Jurkat, Clone E6-1 (cell line): ENCODE data around the gene SNX5.

ENCODE experiments used
- DNase-seq: peaks from one replicate; pipeline ENCODE4 v3.0.0-alpha.2; 2011; ENCODE audit warnings: low read depth, low spot score
- H3K4me3 ChIP-seq: 2 replicates; pipeline ENCODE4 v1.5.1; 2011; ENCODE audit warnings: mild to moderate bottlenecking, low read length, control low read depth, moderate library complexity

SNX5 gene

DNA sequence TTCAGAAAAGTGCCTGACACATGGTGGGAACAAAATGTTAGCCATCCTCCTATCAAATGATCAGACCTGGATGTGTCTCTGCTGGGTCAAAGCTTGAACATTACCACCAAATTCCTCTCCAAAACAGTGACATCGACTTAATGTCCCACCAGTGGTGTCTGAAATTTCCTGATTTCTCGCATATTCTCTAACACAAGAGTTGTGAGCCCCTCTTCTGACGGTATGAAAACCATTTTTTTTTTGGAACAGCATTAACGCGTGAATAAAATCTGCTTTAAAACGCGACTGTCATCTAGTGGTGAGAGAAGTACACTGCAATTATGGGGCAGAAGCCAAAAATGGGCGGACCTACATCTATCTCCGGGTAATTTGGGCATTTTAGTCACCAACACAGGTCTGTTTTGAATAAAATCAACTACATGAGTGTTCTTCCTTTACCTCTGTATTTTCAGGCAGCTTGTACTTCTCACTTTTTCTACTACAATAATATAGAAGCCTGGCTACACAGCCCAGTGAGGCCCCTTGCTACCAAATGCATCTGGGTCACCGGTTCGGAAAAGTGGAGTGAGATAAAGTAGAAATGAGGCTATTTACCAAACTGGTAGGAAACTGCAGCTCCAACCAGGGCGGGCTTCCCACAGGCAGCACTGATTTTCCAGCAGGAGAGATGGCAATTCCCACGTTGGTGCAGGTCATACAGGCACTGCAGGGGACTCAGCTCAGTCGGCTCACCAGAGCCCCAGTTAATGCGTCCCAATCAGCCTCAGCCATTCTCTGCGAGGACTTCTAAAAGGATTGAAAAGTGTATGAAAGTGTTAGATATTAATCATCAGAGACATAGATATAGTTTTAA is 27.6 kb upstream of the SNX5 start:
- no peak overlapping the region for H3K4me3 ChIP-seq
- peak; percentile 63 for DNase-seq

DNA sequence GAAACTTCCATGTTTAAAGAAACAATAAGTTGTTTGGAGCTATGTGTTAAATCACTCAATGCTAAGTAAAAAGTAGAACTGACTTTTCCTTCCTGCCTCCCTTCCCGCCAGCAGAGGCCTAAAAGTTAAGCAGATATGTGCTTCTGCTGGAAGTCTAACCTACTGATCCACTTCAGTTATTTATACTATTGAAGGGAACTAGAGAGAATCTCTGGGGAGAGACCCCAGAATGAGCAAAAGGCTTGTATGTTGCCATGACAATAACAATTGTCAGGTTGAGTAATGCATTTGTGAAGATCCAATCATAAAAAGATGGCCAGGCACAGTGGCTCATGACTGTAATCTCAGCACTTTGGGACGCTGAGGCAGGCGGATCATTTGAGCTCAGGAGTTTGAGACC is 25.0 kb upstream of the SNX5 start:
- DNase-seq, result no peak
- H3K4me3 ChIP-seq, result no peak overlapping the region

DNA sequence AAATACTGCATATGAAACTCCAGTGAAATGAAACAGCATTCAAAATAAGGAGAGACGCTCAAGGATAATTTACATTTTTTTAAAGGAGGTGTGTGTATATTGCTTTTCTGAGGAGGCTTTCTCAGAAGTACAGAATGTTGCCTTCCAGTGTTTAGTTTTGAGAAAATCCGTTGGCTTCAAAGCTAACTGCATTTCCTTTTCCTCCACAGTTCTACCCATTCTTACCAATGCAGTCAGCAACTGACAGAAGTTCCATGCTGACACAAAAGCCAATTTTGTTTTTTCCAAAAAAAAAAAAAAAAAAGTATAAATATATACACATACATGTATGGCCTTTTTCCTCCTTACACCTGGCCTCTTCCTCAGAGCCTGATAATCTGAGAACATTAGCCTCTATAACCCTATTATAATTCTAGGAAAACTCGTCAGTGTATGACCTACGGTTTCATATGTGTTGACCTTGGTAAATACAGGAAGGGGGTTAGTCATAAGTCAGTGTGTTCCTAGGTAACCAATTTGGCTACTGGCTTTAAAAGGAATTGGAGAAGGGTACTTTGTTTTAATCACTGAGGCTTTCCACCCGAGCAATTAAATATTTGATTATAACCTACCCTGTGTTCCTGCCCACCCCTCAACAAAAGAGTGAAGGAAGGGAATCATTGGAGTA is 24.4 kb upstream of the SNX5 start:
- no peak overlapping the region for H3K4me3 ChIP-seq
- DNase-seq, result peak; percentile 59

DNA sequence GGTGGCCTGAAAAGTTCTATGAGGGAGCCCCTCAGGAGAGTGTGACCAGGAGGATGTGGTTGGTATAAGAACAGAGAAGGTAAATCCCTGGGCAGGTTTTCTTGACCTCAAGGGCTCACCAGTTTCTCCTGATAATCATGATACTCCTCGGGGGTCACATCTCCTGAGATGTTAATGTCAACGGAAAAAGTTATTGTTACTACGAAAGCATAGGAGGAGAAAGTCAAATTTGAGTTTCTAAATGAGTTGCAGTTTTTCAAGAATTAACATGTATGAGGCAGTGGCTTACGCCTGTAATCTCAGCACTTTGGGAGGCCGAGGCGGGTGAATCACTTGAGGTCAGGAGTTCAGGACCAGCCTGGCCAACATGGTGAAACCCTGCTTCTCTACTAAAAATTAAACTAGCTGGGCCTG is 23.6 kb upstream of the SNX5 start:
- H3K4me3 ChIP-seq, result no peak overlapping the region
- no peak for DNase-seq

DNA sequence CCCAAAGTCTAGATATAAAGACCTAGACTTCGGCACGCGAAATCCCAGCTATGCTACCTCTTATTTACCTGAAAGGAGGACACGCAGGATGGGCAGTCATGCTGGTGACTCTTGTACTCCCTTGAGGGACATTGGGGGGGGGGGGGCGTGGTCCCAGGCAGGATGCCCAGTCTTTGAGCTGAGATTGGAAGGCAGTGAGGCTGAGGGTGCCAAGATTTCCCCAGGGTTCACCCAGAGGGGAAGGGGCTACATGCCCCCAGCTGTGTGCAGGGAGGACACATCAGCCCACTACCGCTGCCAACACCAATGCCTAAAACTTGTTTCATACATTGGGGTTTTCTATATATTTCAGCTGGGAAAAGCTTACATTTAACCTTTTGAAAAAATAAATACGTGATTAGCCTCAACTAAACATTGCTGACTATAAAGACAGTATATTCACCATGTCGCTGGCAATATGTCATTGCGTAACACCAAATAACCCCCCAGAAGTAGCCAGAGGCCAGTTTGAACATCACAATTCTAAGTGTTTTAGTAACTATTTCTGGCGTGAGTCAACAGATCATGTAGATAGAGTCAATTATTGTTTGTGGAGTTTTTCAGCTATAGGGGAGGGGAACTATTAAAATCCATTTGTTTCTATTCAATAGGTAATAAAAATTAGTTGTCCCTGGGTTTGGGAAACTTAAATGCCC is 21.8 kb upstream of the SNX5 start:
- H3K4me3 ChIP-seq, result no peak overlapping the region
- DNase-seq, result no peak

DNA sequence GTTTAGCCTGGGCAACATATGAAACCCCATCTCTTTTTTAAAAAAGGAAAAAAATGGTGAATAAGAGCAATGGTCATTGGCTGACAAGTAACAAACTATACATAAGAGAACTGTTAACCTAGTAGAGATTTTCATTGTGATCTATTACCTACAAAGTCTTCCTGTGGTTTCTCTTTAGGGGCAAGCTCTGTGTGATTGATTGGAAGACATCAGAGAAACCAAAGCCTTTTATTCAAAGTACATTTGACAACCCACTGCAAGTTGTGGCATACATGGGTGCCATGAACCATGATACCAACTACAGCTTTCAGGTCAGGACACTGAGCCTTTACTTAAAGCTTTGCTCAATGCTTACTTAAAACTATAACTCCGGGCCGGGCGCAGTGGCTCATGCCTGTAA is 19.4 kb upstream of the SNX5 start:
- peak; percentile 80 for DNase-seq
- H3K4me3 ChIP-seq, result no peak overlapping the region

DNA sequence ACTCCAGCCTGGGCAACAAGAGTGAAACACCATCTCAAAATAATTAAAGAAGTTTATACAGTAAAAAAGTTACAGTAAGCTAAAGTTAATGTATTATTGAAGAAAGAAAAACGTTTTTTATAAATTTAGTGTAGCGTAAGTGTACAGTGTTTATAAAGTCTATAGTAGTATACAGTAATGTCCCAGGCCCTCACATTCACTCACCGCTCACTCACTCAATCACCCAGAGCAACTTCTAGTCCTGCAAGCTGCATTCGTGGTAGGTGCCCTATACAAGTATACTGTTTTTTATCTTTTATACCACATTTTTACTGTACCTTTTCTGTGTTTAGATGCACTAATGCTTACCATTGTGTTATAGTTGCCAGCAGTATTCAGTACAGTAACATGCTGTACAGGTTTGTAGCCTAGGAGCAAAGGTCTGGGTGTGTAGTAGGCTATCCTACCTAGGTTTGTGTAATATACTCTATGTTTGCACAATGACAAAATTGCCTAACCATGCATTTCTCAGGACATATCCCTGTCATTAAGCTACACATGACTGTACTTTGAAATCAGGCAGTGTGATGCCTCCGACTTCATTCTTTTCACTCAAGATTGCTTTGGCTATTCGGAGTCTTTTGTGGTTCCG is 16.9 kb upstream of the SNX5 start:
- H3K4me3 ChIP-seq, result no peak overlapping the region
- DNase-seq, result no peak

DNA sequence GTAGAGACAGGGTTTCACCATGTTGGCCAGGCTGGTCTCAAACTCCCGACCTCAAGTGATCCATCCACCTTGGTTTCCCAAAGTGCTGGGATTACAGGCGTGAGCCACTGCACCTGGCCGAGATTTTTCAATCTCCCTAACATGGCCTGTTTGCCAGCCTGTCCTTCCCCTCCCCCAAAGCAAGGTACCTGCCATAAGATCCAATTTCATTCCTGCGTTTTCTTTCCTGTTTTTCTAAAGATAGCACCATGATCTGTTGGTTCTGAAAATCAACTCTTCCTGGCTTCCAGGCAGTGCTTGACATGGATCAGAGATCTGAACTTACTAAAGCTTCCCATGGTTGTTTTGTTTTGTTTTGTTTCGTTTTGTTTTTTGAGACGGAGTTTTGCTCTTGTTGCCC is 7.7 kb upstream of the SNX5 start:
- DNase-seq, result no peak
- H3K4me3 ChIP-seq, result no peak overlapping the region

DNA sequence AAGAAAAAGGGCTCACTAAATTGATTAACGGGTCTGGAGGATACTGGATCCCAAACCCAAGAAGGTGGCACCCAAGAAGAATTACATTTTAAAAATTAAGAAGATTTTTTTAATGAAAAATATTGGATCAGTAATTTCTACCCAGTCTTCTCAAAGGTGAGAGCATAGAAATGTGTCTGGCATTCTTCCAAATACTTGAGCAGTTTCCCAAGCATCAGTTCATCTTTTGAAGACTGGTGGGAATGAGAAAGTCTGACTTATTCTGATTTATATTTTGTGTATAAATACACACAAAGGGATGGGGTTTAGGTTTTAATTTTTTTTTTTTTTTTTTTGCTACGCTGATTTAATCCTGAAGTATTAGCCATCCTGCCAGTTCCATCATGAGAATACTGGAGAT is 3.5 kb upstream of the SNX5 start:
- no peak for DNase-seq
- no peak overlapping the region for H3K4me3 ChIP-seq

DNA sequence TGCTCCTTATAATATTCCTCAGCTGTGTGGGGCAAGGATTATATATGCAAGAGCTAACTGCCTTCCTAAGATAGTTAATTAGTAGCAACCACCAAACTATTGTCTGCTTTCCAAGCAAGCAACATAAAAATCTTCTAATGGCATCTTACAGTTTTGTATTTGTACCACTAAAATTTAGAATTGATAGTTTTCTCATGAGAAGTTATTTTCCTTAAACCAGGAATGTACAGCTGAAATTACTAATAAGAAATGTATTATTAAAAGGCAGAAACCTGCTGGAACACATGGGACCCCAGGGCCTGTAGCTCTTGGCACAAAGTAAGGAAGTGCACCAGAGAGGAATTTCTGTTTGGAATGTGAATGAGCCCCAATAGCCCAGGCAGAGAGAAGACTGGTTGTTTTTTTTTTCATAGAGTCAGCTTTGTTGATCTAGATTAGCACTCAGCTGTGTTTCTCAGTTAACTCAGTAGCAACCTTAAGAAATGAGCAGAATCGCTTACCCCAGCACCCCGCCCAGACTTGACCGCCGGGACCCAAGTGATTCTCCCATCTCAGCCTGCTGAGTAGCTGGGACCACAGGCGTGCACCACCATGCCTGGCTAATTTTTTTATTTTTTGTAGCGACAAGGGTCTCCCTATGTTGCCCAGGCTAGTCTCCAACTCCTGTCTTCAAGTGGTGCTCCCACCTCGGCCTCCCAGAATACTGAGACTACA is 2.9 kb upstream of the SNX5 start:
- no peak for DNase-seq
- no peak overlapping the region for H3K4me3 ChIP-seq

DNA sequence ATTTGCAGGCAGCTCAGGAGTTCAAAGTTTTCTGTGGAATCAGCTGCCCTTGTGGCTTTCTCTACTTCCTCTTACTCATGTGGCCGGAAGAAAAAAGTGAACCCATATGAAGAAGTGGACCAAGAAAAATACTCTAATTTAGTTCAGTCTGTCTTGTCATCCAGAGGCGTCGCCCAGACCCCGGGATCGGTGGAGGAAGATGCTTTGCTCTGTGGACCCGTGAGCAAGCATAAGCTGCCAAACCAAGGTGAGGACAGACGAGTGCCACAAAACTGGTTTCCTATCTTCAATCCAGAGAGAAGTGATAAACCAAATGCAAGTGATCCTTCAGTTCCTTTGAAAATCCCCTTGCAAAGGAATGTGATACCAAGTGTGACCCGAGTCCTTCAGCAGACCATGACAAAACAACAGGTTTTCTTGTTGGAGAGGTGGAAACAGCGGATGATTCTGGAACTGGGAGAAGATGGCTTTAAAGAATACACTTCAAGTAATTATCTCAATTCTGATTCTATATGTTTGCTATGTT is 1.4 kb upstream of the SNX5 start:
- DNase-seq, result peak; percentile 47
- H3K4me3 ChIP-seq, result peak overlapping the region; percentile 79

DNA sequence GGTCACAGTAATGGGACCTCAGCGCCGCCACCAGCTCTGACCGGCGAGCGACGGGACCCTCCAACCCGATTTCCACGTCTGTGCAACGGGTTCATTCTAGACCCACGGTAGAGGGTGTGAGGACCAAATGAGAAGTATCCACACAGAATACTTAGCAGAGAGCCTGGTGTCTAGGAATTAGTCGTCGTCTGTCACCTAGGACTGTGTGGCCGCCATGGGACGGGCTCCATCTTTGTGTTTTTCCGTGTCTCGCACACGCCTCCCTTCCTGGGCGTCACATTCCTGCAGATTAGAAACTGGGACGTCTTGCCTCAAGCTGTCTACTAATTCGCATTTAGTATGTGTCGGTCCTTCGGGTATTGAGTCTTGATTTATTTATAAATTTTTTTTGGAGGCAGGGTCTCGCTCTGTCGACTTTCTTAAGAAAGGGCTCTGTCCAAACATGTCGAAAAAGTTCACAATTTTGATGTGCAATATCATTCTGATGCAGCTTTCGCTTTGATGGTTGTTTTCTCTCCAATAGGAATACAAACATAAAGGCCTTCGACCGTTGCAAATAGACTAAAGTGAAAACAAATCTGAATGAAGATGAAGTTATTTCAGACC is 787 bp upstream of the SNX5 start:
- DNase-seq, result no peak
- peak overlapping the region; percentile 79 for H3K4me3 ChIP-seq

DNA sequence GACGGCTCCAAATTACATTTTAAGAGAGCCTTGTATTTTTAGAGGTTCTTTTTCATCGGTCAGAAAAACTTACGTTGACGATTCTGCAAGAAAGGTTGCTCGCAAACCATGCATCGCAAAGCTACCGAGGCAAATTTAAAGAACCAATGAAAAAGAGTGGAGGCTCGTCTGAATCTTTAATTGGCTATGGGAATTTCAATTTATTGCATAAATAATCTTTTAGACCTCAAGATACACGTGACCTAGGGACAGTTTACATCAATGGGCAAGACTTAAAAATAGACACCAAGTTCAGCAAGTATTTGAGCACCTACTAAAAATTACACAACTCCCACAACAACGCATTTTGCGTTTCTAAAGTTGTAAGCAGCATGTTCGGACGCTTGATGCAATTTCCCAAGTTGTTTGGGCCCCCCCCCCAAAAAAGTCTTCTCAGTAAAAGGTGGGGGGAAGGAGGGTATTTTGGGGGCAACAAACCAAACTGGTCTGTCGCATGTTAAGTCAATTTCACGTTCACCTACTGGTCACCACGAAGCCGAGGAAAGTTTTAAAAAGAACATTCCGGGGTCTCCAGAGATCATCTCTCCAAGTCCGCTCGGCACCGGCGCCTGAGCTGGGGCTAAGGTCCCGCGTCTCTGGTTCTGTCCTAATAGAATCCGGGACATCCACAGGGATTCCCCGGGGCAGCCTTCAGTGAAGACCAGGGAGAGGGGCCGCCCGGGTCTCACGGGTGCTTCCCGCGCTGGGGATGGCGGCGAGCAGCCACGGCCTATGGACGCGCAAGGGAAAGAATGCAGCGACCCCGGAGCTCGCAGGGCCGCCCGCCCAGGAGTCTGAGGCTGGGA is 851 bp downstream of the SNX5 start:
- H3K4me3 ChIP-seq, result peak overlapping the region; percentile 79
- no peak for DNase-seq

DNA sequence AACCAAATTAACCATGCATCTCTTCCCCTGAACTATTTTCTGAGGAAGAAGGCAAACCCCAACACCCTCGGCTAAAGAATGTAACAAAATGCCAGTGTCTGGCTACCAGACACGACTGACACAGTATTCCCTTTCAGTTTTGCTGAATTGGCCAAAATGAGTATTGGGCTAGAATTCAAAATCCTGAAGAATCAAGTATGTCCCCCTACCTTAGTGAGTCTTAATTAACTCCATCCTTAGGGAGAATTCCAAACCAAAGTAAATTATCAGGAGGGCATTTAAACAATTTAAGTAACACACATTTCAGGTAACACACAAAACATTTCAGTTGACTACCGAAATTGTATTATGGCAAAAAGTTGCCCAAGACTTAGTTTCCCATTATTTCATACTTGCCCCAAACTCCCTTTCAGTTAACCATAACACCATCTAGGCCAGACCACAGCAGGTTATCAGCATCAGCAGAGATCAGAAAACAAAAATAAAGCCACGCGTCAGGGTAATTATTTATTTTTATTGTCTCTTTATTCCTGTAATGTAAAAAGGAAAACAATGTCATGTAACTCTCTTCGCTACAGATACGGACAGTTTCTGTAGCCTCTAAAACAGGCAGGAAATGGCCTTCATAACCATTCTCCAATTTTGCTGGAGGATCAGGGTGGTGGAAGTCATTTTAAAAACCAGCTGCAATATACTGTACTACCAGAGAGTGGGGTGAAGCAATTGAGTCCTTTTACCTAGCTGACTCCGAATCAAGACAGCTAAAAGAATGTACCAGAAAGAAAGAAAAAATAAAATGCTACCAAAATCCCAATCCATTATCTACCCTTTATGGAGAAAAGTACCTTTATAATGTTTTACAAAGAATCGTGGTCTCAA is 1.9 kb downstream of the SNX5 start:
- H3K4me3 ChIP-seq, result peak overlapping the region; percentile 79
- DNase-seq, result peak; percentile 56

DNA sequence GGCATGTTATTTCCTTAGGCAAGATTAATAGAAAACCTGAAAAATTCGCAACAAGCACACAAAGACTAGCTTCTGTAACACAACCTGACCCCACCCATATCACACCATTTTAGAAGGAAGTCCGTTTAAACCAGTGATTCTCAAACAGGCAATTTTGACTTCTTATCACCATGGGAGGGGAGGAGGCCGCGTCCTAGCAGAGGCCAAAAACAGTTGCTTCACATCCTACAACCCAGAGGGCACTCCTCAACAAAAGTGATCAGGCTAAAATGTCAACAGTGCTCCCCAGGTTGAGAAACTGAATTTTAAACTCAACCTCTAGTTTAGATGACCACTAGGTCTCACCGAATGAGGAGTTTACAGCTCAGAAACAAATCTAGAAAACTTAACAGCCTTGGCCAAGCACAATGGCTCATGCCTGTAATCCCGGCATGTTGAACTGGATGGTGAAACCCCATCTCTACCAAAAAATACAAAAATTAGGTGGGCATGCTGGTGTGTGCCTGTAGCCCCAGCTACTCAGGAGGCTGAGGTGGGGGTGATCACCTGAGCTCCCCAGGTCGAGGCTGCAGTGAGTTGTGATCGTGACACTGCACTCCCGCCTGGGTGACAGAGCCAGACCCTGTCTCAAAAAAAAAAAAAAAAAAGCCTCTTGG is 3.4 kb downstream of the SNX5 start:
- H3K4me3 ChIP-seq, result no peak overlapping the region
- no peak for DNase-seq

DNA sequence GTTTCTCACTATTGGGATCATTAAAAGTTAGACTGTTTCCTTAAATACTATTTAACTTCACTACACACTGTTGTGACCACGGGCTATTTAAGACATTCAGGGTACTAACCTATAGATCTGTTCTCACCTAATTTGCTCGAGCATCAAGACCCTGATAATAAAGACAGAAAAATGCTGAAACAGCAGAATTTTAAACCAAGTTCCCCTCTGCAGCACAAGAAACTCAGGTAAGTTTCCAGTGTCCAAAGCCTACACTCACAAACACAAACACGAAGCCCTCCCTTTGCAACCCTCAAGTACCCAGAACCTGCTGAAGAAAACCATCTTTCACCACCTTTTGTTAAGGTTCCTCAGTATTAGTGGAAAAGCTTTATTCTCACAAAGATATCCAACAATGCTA is 4.0 kb downstream of the SNX5 start:
- no peak overlapping the region for H3K4me3 ChIP-seq

More for the DNA sequence above, 4.0 kb downstream of the SNX5 start:
- DNase-seq, result no peak
